ENCODE results near the gene LMBR1. TPM values are rescaled to one million over a fixed set of nuclear protein-coding genes. Genes with fewer than 3 reads are reported as not detected.

LMBR1 gene
- total and polyA plus RNA-seq, 2 donors (not counting 1 experiment from before 2014, with no cell fraction given), result 19.7 to 85.2 TPM

DNA sequence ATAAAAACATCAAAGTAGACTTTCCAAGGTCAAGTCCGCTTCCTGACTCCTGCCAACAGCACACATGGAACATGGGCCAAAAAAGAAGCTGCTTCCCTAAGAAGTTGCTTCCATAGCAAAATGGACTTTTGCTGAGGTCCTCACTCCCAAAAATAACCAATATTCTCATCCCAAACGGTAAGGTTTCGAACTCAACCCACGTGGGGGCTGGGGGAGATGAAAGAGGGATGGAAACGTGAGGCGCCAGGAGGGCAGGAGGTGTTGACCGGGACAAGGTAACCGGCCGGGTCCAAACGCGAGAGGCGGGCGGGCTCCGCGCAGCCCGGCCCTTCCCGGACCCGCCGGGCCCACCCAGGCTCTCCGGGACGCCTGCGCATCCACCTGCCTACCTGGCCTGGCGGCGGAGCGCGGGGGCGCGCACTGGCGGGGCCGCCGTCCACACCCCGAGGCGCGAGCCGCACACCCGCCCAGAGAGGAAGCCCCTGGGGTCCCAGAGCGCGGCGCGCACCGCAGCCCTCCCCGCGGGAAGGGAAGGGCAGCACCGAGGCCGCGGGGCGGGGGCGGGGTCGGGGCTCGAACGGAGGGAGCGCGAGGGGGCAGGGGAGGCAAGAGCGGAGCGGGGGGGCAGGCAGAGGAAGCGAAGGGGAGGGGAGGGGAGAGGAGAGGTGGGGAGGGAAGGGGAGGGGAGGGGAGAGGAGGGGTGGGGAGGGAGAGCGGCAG lies 742 bp downstream of the LMBR1 start:
- Histone ChIP-seq H3K79me2 (ENCODE audit: control insufficient read depth, insufficient read depth, low read length) (peaks cover 37% of the 10 kb centered on the region), H4K20me1 (ENCODE audit: control insufficient read depth, insufficient read depth, low read length, poor library complexity, severe bottlenecking) (peaks cover 4% of the 10 kb centered on the region), H3K9me3 (ENCODE audit: control extremely low read depth in 1 of 3, control insufficient read depth in 2 of 3, insufficient read depth in 1 of 3, low read length in 2 of 3) (no peaks in the 10 kb centered on the region), H3K4me1 (ENCODE audit: control insufficient read depth in 2 of 2, insufficient read depth in 2 of 2, low read length in 2 of 2) (peaks cover 5 to 20% of the 10 kb centered on the region in 2 donors), H3K27ac (ENCODE audit: low read length in 2 of 2) (peak overlapping the region; percentile 42 to 80), H2AFZ (ENCODE audit: insufficient read depth, low read depth, low read length, poor library complexity, severe bottlenecking) (peak overlapping the region; percentile 73), H3K4me3 (ENCODE audit: control extremely low read depth in 1 of 5, extremely low read depth in 1 of 5, insufficient read depth in 1 of 5, low read depth in 2 of 5, low read length in 4 of 5) (peak overlapping the region; percentile 51 to 87 (median 67)), H3K9ac (ENCODE audit: low read length) (peak overlapping the region; percentile 89), H3K4me2 (replicated peaks; ENCODE audit: low read depth, low read length, poor library complexity, severe bottlenecking) (peak overlapping the region; percentile 98), H3K36me3 (replicated peaks in 1 of 2; ENCODE audit: control extremely low read depth in 1 of 2, control insufficient read depth in 1 of 2, extremely low read depth in 1 of 2, insufficient read depth in 2 of 2, low read length in 1 of 2) (no peaks in the 10 kb centered on the region), H3K27me3 (replicated peaks in 1 of 4; ENCODE audit: control extremely low read depth in 1 of 4, control insufficient read depth in 3 of 4, insufficient read depth in 4 of 4, low read length in 3 of 4) (no peaks in the 10 kb centered on the region)
- Mint-ChIP-seq H3K9me3 (ENCODE audit: insufficient read depth) (no peaks in the 10 kb centered on the region), H3K27ac (peak overlapping the region; percentile 94), H3K4me3 (peak overlapping the region; percentile 92), H3K4me1 (peaks cover 36% of the 10 kb centered on the region), H3K27me3 (no peaks in the 10 kb centered on the region)
- intact Hi-C loops (cut with micrococcal nuclease), result loop anchor here (5.0 to 10.0 kb wide), 4 partner anchors 250 to 1813 kb away; partner anchors contain the start of genes DNAJB6, NCAPG2, RBM33 and RNF32
- no peak for TF ChIP-seq EZH2 (IDR thresholded peaks at IDR 0.05; ENCODE audit: borderline replicate concordance, insufficient read depth, low read depth, low read length, poor library complexity, severe bottlenecking)
- no peak for TF ChIP-seq CTCF (IDR thresholded peaks at IDR 0.05)
- POLR2A ChIA-PET, result no interaction called here
- DNase-seq, result peak; percentile 75
- CTCF ChIA-PET, result interaction anchor here (1.0 to 1.6 kb wide), 2 partner anchors 57 to 60 kb away, joined by 3 to 6 read pairs; partner anchors contain the start of gene NOM1
- 2% methylated on average over 40 of the region's 57 CpGs for WGBS (ENCODE audit: insufficient coverage)
- ATAC-seq (ENCODE audit: low read depth), result peak; percentile 32

DNA sequence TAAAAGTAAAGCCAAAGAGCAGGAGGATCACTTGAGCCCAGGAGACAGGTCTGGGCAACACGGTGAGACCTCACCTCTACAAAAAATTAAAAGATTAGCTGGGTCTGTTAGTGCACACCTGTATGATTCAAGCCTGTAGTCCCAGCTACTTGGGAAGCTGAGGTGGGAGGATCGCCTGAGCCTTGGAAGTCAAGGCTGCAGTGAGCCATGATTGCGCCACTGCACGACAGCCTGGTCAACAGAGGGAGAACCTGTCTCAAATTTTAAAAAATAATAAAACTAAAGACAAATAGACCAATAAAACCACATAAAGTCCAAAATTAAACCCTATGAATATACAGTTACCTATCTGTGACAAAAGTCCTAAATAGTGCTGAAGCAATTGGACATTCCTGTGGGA lies 3.2 kb downstream of the LMBR1 start:
- ChIA-PET POLR2A (no interaction called here), CTCF (no interaction called here)
- no peak overlapping the region for H2AFZ ChIP-seq (ENCODE audit: insufficient read depth, low read depth, low read length, poor library complexity, severe bottlenecking)
- Mint-ChIP-seq H3K27me3 (no peaks in the 10 kb centered on the region), H3K27ac (no peak overlapping the region), H3K9me3 (ENCODE audit: insufficient read depth) (no peaks in the 10 kb centered on the region), H3K4me1 (peaks cover 27% of the 10 kb centered on the region), H3K4me3 (peak overlapping the region; percentile 20)
- no peak overlapping the region for H3K4me2 ChIP-seq (replicated peaks; ENCODE audit: low read depth, low read length, poor library complexity, severe bottlenecking)
- no CpG with 5 or more reads among the region's 4 CpGs for WGBS (ENCODE audit: insufficient coverage)
- H3K79me2 ChIP-seq (ENCODE audit: control insufficient read depth, insufficient read depth, low read length), result peaks cover 60% of the 10 kb centered on the region
- no peak overlapping the region for H3K27ac ChIP-seq (ENCODE audit: low read length in 2 of 2)
- DNase-seq (no peak), ATAC-seq (ENCODE audit: low read depth) (no peak)
- H3K4me1 ChIP-seq (ENCODE audit: control insufficient read depth in 2 of 2, insufficient read depth in 2 of 2, low read length in 2 of 2), result peaks cover 5 to 13% of the 10 kb centered on the region in 2 donors
- H3K36me3 ChIP-seq (replicated peaks in 1 of 2; ENCODE audit: control extremely low read depth in 1 of 2, control insufficient read depth in 1 of 2, extremely low read depth in 1 of 2, insufficient read depth in 2 of 2, low read length in 1 of 2), result no peaks in the 10 kb centered on the region
- H3K4me3 ChIP-seq (ENCODE audit: control extremely low read depth in 1 of 5, extremely low read depth in 1 of 5, insufficient read depth in 1 of 5, low read depth in 2 of 5, low read length in 4 of 5), result no peak overlapping the region
- TF ChIP-seq CTCF (IDR thresholded peaks at IDR 0.05) (no peak), EZH2 (IDR thresholded peaks at IDR 0.05; ENCODE audit: borderline replicate concordance, insufficient read depth, low read depth, low read length, poor library complexity, severe bottlenecking) (no peak)
- intact Hi-C loops (cut with micrococcal nuclease), result loop anchor here (5.0 to 10.0 kb wide), 4 partner anchors 247 to 1815 kb away; partner anchors contain the start of genes DNAJB6, NCAPG2, RBM33 and RNF32
- no peak overlapping the region for H3K9ac ChIP-seq (ENCODE audit: low read length)
- peaks cover 27% of the 10 kb centered on the region for H4K20me1 ChIP-seq (ENCODE audit: control insufficient read depth, insufficient read depth, low read length, poor library complexity, severe bottlenecking)
- no peaks in the 10 kb centered on the region for H3K9me3 ChIP-seq (ENCODE audit: control extremely low read depth in 1 of 3, control insufficient read depth in 2 of 3, insufficient read depth in 1 of 3, low read length in 2 of 3)
- no peaks in the 10 kb centered on the region for H3K27me3 ChIP-seq (replicated peaks in 1 of 4; ENCODE audit: control extremely low read depth in 1 of 4, control insufficient read depth in 3 of 4, insufficient read depth in 4 of 4, low read length in 3 of 4)
